Stimulated activated naive CD4-positive, alpha-beta T cell (primary cell): ENCODE measurements around the gene IZUMO4.
"Not testable (repeated sequence)": the region's sequence is repeated elsewhere in the genome, so short reads cannot be mapped to it uniquely, and the experiment has no call there.

Source experiments
- DNase-seq, 6 experiments: peaks; one replicate each; lab custom pipeline; 2025; lab: John Stamatoyannopoulos, UW

IZUMO4 gene

GRCh38 chr19:2123682-2124387, 27.1 kb downstream of the IZUMO4 start:
- no peak for DNase-seq

GRCh38 chr19:2126879-2127518, 30.3 kb downstream of the IZUMO4 start:
- DNase-seq: no peak

- no peak for DNase-seq
These were observed 31.0 kb downstream of the IZUMO4 start for GRCh38 chr19:2127758-2128157.

GRCh38 chr19:2128252-2128651, 31.5 kb downstream of the IZUMO4 start:
- not testable (repeated sequence) for DNase-seq

GRCh38 chr19:2129022-2129421, 32.3 kb downstream of the IZUMO4 start:
- no peak for DNase-seq

- DNase-seq: no peak
These were observed 32.8 kb downstream of the IZUMO4 start for GRCh38 chr19:2129486-2129885.

GRCh38 chr19:2129892-2130770, 33.4 kb downstream of the IZUMO4 start:
- DNase-seq: no peak

GRCh38 chr19:2131012-2131975, 34.6 kb downstream of the IZUMO4 start:
- not testable (repeated sequence) for DNase-seq

- DNase-seq: no peak
These were observed 35.5 kb downstream of the IZUMO4 start for GRCh38 chr19:2132191-2132590.

GRCh38 chr19:2132731-2133490, 36.2 kb downstream of the IZUMO4 start:
- no peak for DNase-seq

GRCh38 chr19:2135474-2136402, 39.0 kb downstream of the IZUMO4 start:
- DNase-seq: no peak

- no peak for DNase-seq
These were observed 40.1 kb downstream of the IZUMO4 start for GRCh38 chr19:2136796-2137195.

- DNase-seq: no peak
These were observed 41.5 kb downstream of the IZUMO4 start for GRCh38 chr19:2138061-2138728.

GRCh38 chr19:2139385-2140137, 42.8 kb downstream of the IZUMO4 start:
- no peak for DNase-seq

GRCh38 chr19:2140138-2140569, 43.4 kb downstream of the IZUMO4 start:
- DNase-seq: no peak

- DNase-seq: no peak
These were observed 45.6 kb downstream of the IZUMO4 start for GRCh38 chr19:2142173-2142829.

- DNase-seq: no peak
These were observed 47.5 kb downstream of the IZUMO4 start for GRCh38 chr19:2144190-2144589.

GRCh38 chr19:2145831-2146241, 49.1 kb downstream of the IZUMO4 start:
- no peak for DNase-seq
